T-helper 17 cell (primary cell): Measurements from ENCODE around the gene ST3GAL6. TPM values are rescaled to one million over a fixed set of nuclear protein-coding genes. Genes with fewer than 3 reads are reported as not detected.

Experiments
- ATAC-seq: fragments of 150-1000 bp; cut with Tn5 transposase; 2 replicates; pipeline ENCODE4 v1.10.0; 2021; ENCODE audit warnings: mild to moderate bottlenecking, moderate library complexity
- DNase-seq, 3 donors: peaks; one replicate each; pipeline versions ENCODE4 v3.0.0 to v3.0.0-alpha.2; 2020 to 2021
- H3K9me3 ChIP-seq: one replicate; pipeline ENCODE4 v1.7.0; 2013; ENCODE audit warnings: low read length, mild to moderate bottlenecking; ENCODE audit not compliant: control insufficient read depth, poor library complexity, severe bottlenecking
- H3K27ac Mint-ChIP-seq: one replicate; pipeline ENCODE4 v1.8.0; 2022; ENCODE audit warnings: mild to moderate bottlenecking, moderate library complexity, mixed read lengths
- H3K27me3 Mint-ChIP-seq: one replicate; pipeline ENCODE4 v1.8.0; 2022; ENCODE audit warnings: mixed read lengths
- H3K36me3 Mint-ChIP-seq: one replicate; pipeline ENCODE4 v1.8.0; 2022; ENCODE audit warnings: low read depth, mixed read lengths
- H3K4me1 Mint-ChIP-seq: one replicate; pipeline ENCODE4 v1.8.0; 2022; ENCODE audit warnings: mild to moderate bottlenecking, mixed read lengths
- H3K4me3 Mint-ChIP-seq: one replicate; pipeline ENCODE4 v1.8.0; 2022; ENCODE audit warnings: mild to moderate bottlenecking, moderate library complexity, mixed read lengths
- total RNA-seq, 4 donors: library from RNA in 2 of 4; stranded (reverse) in 2 of 4; gene quantifications; one replicate each; pipeline ENCODE4 v1.2.3 and lab custom pipeline; 2022 to 2026

The ST3GAL6 gene
- total RNA-seq, 2 donors from 2014 or later: 0.99 to 3.6 TPM

DNA sequence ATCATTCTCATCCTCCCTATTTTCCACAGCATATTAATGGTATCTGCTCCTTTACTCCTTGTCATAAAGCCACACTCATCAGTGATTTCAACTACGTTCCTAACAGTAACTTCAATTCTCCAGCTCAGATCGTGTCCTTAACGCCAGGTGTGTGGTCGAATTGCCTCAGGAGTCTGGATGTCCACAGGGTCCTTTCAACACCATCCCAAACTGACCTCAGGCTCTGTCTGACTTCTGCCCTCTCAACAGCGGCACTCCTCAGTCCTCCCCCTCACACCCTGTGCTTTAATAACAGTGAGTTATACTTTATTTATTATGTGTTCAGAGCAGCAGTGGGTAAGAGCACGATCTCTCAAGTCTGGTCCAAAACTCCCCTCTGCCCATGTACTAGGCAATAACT is 42.4 kb downstream of the ST3GAL6 start:
- ATAC-seq: no peak
- H3K27me3 Mint-ChIP-seq: peaks cover 6% of the 10 kb centered on the region
- H3K4me1 Mint-ChIP-seq: peaks cover 2% of the 10 kb centered on the region
- no peak for DNase-seq
- peaks cover 7% of the 10 kb centered on the region for H3K36me3 Mint-ChIP-seq
- no peak overlapping the region for H3K27ac Mint-ChIP-seq
- H3K9me3 ChIP-seq: no peaks in the 10 kb centered on the region
- H3K4me3 Mint-ChIP-seq: no peak overlapping the region

DNA sequence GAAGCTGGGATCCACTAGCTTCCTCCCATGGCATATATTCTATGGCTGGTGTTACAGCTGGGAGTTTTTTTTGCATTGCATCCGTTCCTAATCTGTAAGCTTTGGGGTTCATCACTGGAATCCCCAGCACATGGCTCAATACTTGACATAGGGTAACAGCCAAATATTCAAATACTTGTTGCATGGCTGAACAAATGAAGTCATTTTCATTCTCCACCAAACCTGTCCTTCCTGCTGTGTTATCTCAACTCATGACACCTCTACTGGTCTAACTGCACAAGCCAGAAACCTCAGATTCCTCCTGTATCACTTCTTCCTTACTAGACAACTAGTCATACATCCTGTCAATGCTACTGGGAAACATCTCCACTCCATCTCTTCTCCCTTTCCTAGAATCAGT is 43.4 kb downstream of the ST3GAL6 start:
- peaks cover 7% of the 10 kb centered on the region for H3K36me3 Mint-ChIP-seq
- H3K9me3 ChIP-seq: no peaks in the 10 kb centered on the region
- peaks cover 6% of the 10 kb centered on the region for H3K27me3 Mint-ChIP-seq
- no peak overlapping the region for H3K27ac Mint-ChIP-seq
- H3K4me1 Mint-ChIP-seq: peaks cover 2% of the 10 kb centered on the region
- no peak overlapping the region for H3K4me3 Mint-ChIP-seq
- no peak for DNase-seq
- no peak for ATAC-seq

GRCh38 chr3:98807011-98807410 is 43.9 kb downstream of the ST3GAL6 start:
- DNase-seq (no peak), ATAC-seq (no peak)
- Mint-ChIP-seq H3K4me1 (peaks cover 2% of the 10 kb centered on the region), H3K27ac (no peak overlapping the region), H3K27me3 (peaks cover 6% of the 10 kb centered on the region), H3K36me3 (peaks cover 7% of the 10 kb centered on the region), H3K4me3 (no peak overlapping the region)
- H3K9me3 ChIP-seq: no peaks in the 10 kb centered on the region

DNA sequence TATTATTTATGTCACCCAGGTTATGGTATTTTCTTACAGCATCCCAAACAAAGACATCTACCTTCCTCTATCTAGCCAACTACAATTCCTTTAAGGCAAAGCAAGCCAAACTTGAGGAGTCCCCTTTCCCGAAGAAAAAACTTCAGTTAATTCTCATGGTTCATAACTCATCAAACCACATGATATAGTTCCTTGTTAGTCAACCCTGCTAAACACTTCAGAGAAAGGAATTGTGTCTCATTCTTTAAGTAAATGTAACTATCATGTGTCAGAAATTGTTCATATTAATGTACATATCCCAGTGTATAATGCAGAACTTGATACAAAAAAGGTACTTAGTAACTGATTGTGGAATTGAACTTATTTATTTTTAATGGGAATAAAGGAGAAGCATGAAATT is 44.4 kb downstream of the ST3GAL6 start:
- H3K9me3 ChIP-seq: no peaks in the 10 kb centered on the region
- H3K4me3 Mint-ChIP-seq: no peak overlapping the region
- H3K27me3 Mint-ChIP-seq: peaks cover 6% of the 10 kb centered on the region

DNA sequence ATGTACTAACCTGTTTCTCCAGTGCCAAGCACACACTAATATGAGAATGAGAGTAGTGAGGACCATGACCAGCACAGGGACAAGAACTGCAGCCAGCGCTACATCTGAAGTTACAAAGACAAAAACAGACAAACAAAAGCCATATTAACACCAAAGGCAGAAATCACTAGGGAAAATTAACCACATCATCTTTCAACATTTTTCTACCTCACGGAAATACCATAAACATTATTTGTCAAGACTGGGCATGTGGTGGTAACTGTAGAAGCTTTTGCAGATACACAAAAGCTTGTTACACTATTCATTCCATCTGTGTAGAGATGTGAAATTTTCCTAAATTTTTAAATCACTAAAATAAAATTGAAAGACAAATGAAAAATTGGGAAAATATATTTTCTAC is 44.9 kb downstream of the ST3GAL6 start:
- Mint-ChIP-seq H3K27ac (no peak overlapping the region), H3K4me3 (no peak overlapping the region), H3K27me3 (peaks cover 6% of the 10 kb centered on the region), H3K36me3 (peaks cover 7% of the 10 kb centered on the region), H3K4me1 (peaks cover 2% of the 10 kb centered on the region)
- no peaks in the 10 kb centered on the region for H3K9me3 ChIP-seq
- DNase-seq (no peak), ATAC-seq (no peak)

More for the DNA sequence above, 44.4 kb downstream of the ST3GAL6 start:
- DNase-seq (no peak), ATAC-seq (no peak)
- H3K4me1 Mint-ChIP-seq: peaks cover 2% of the 10 kb centered on the region
- H3K36me3 Mint-ChIP-seq: peaks cover 7% of the 10 kb centered on the region
- H3K27ac Mint-ChIP-seq: no peak overlapping the region

- DNase-seq: no peak
- peaks cover 7% of the 10 kb centered on the region for H3K36me3 Mint-ChIP-seq
These were observed 46.4 kb downstream of the ST3GAL6 start for GRCh38 chr3:98809557-98809956.

GRCh38 chr3:98811048-98811447 is 47.9 kb downstream of the ST3GAL6 start:
- peaks cover 8% of the 10 kb centered on the region for H3K36me3 Mint-ChIP-seq
- ATAC-seq (no peak), DNase-seq (no peak)
- no peaks in the 10 kb centered on the region for H3K9me3 ChIP-seq
- peaks cover 10% of the 10 kb centered on the region for H3K27me3 Mint-ChIP-seq
- H3K4me1 Mint-ChIP-seq: peaks cover 4% of the 10 kb centered on the region
- no peak overlapping the region for H3K4me3 Mint-ChIP-seq
- no peak overlapping the region for H3K27ac Mint-ChIP-seq

More at GRCh38 chr3:98809557-98809956, 46.4 kb downstream of the ST3GAL6 start:
- H3K27me3 Mint-ChIP-seq: peaks cover 6% of the 10 kb centered on the region
- no peak for ATAC-seq
- H3K9me3 ChIP-seq: no peaks in the 10 kb centered on the region
- no peak overlapping the region for H3K27ac Mint-ChIP-seq
- H3K4me3 Mint-ChIP-seq: no peak overlapping the region
- H3K4me1 Mint-ChIP-seq: peaks cover 2% of the 10 kb centered on the region

DNA sequence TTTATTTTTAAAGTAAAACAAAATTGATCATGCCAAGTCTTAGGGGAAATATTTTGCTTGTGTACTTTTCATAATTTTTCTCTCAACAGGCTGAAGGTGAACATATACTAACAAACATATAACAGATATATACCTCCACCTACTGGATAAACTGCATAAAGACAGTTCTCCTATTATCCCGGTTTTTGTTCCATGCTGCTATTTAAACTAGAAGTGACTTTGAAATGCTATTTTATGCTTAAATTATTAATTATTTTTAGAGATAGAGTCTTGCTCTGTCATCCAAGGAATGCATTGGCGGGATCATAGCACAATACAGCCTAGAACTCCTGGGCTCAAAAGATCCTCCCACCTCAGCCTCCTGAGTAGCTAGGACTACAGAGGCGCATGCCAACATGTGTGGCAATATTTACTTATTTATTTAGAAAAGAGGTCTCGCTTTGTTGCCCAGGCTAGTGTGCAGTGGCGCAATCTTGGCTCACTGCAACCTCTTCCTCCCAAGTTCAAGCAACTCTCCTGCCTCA is 49.8 kb downstream of the ST3GAL6 start:
- H3K27me3 Mint-ChIP-seq: peaks cover 10% of the 10 kb centered on the region
- no peak overlapping the region for H3K4me3 Mint-ChIP-seq
- peaks cover 3% of the 10 kb centered on the region for H3K36me3 Mint-ChIP-seq
- DNase-seq: no peak
- no peak for ATAC-seq
- H3K9me3 ChIP-seq: no peaks in the 10 kb centered on the region
- no peak overlapping the region for H3K27ac Mint-ChIP-seq
- peaks cover 4% of the 10 kb centered on the region for H3K4me1 Mint-ChIP-seq

GRCh38 chr3:98814817-98815420 is 51.8 kb downstream of the ST3GAL6 start:
- H3K36me3 Mint-ChIP-seq: peaks cover 3% of the 10 kb centered on the region
- ATAC-seq (no peak), DNase-seq (no peak)
- H3K9me3 ChIP-seq: no peaks in the 10 kb centered on the region
- H3K4me1 Mint-ChIP-seq: peaks cover 2% of the 10 kb centered on the region
- H3K4me3 Mint-ChIP-seq: no peak overlapping the region
- H3K27ac Mint-ChIP-seq: no peak overlapping the region
- peaks cover 4% of the 10 kb centered on the region for H3K27me3 Mint-ChIP-seq

- H3K4me3 Mint-ChIP-seq: no peak overlapping the region
- peaks cover 2% of the 10 kb centered on the region for H3K4me1 Mint-ChIP-seq
- peaks cover 3% of the 10 kb centered on the region for H3K36me3 Mint-ChIP-seq
- H3K9me3 ChIP-seq: no peaks in the 10 kb centered on the region
- DNase-seq: no peak
- peak; percentile 79 for ATAC-seq
- no peak overlapping the region for H3K27ac Mint-ChIP-seq
- peaks cover 4% of the 10 kb centered on the region for H3K27me3 Mint-ChIP-seq
These were observed 54.5 kb downstream of the ST3GAL6 start for GRCh38 chr3:98817547-98818041.

GRCh38 chr3:98821063-98821462 is 57.9 kb downstream of the ST3GAL6 start:
- H3K4me1 Mint-ChIP-seq: no peaks in the 10 kb centered on the region
- no peak overlapping the region for H3K4me3 Mint-ChIP-seq
- no peaks in the 10 kb centered on the region for H3K36me3 Mint-ChIP-seq
- DNase-seq: no peak
- no peaks in the 10 kb centered on the region for H3K9me3 ChIP-seq
- ATAC-seq: no peak
- H3K27me3 Mint-ChIP-seq: no peaks in the 10 kb centered on the region
- H3K27ac Mint-ChIP-seq: no peak overlapping the region

DNA sequence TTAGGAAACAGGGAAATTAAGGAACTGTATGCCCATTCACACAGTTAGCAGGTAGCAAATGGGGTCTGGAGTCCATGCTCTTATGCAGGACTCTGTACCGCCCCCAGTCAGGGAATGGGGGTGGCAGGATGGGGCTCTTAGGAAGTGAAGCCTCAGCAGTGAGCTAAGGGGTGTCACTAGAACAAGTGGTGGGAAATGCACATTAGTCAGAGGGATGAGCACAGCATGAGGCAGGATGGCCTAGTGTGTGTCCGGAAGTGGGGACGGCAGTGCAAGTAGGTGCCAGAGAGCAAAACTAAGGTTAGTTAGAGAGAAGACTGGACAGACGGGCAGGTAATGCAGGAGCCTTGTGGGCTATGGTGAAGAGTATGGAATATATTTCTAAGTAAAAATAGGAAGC is 60.7 kb downstream of the ST3GAL6 start:
- H3K4me1 Mint-ChIP-seq: no peaks in the 10 kb centered on the region
- ATAC-seq (no peak), DNase-seq (no peak)
- H3K27ac Mint-ChIP-seq: no peak overlapping the region
- H3K4me3 Mint-ChIP-seq: no peak overlapping the region
- H3K27me3 Mint-ChIP-seq: no peaks in the 10 kb centered on the region
- no peaks in the 10 kb centered on the region for H3K9me3 ChIP-seq
- no peaks in the 10 kb centered on the region for H3K36me3 Mint-ChIP-seq

DNA sequence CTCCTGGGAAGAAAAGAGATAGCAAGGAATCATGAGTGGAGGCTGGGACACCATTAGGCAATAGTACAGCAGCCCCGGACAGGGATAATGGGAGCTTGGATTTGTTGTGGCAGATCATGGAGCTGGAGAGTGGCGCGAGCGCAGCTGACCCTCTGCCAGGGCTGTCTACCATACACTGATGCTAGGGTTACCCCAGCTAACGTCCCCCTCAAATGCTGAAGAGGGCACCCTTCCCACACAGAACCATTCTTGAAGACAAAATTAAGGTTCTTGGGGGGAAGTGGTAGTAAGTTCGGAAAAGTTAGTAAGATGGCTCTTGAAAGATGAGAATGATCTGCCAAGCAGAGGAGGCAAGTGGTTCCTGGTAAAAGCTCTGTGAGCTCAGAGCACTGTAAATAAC is 61.1 kb downstream of the ST3GAL6 start:
- no peak overlapping the region for H3K4me3 Mint-ChIP-seq
- H3K9me3 ChIP-seq: no peaks in the 10 kb centered on the region
- no peak for DNase-seq
- no peaks in the 10 kb centered on the region for H3K27me3 Mint-ChIP-seq
- no peak for ATAC-seq
- H3K27ac Mint-ChIP-seq: no peak overlapping the region
- H3K36me3 Mint-ChIP-seq: no peaks in the 10 kb centered on the region
- no peaks in the 10 kb centered on the region for H3K4me1 Mint-ChIP-seq

GRCh38 chr3:98826126-98826525 is 63.0 kb downstream of the ST3GAL6 start:
- H3K9me3 ChIP-seq: no peaks in the 10 kb centered on the region
- Mint-ChIP-seq H3K27ac (no peak overlapping the region), H3K27me3 (no peaks in the 10 kb centered on the region), H3K4me3 (no peak overlapping the region), H3K36me3 (no peaks in the 10 kb centered on the region), H3K4me1 (no peaks in the 10 kb centered on the region)
- DNase-seq (no peak), ATAC-seq (no peak)
